ENCODE measurements around the gene FRMD4A.

FRMD4A gene

DNA sequence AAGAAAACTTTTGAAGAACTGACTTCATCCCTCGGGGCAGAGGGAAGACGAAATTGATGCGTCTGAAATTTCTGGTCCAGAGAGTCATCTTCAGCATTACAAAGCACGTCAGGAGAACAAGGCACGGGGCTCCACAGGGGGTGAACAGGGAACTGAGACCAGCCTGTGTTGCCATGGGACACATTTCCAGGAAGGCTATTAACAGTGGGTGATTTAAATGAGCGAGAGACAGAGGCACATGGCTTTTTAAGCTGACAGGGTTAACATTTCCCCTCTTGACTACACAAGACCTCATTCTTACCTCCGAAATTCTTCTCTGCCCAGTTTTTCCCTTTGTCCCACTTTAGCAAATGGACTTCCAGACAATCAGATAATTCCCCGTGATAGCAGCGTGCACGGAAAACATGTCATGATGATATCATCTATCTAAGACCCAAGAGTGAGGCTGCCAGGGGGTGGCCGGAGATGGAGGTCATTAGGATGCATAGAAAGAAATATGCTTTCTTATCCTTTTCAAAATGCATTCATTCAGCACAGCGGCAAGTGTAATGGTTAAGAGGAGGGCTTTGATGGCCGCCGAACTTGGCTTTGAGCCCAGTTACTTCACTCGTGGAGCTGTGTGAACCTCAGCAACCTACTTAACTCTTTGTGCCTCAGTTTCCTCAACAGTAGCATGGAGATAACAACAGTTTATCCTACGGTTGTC, 496.0 kb downstream of the FRMD4A start:
- DNase-seq (ENCODE audit: low read depth in 1 of 2, low spot score in 1 of 2), result no peak
- H3K27ac ChIP-seq (replicated peaks), result no peak overlapping the region
- no peak overlapping the region for H3K4me3 ChIP-seq (replicated peaks; ENCODE audit: insufficient read depth, low read length)
- TF ChIP-seq, protein P1, sequence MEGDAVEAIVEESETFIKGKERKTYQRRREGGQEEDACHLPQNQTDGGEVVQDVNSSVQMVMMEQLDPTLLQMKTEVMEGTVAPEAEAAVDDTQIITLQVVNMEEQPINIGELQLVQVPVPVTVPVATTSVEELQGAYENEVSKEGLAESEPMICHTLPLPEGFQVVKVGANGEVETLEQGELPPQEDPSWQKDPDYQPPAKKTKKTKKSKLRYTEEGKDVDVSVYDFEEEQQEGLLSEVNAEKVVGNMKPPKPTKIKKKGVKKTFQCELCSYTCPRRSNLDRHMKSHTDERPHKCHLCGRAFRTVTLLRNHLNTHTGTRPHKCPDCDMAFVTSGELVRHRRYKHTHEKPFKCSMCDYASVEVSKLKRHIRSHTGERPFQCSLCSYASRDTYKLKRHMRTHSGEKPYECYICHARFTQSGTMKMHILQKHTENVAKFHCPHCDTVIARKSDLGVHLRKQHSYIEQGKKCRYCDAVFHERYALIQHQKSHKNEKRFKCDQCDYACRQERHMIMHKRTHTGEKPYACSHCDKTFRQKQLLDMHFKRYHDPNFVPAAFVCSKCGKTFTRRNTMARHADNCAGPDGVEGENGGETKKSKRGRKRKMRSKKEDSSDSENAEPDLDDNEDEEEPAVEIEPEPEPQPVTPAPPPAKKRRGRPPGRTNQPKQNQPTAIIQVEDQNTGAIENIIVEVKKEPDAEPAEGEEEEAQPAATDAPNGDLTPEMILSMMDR (IDR thresholded peaks at IDR 0.05; ENCODE audit: insufficient read depth, low read length), result no peak
- TF ChIP-seq, protein P2, sequence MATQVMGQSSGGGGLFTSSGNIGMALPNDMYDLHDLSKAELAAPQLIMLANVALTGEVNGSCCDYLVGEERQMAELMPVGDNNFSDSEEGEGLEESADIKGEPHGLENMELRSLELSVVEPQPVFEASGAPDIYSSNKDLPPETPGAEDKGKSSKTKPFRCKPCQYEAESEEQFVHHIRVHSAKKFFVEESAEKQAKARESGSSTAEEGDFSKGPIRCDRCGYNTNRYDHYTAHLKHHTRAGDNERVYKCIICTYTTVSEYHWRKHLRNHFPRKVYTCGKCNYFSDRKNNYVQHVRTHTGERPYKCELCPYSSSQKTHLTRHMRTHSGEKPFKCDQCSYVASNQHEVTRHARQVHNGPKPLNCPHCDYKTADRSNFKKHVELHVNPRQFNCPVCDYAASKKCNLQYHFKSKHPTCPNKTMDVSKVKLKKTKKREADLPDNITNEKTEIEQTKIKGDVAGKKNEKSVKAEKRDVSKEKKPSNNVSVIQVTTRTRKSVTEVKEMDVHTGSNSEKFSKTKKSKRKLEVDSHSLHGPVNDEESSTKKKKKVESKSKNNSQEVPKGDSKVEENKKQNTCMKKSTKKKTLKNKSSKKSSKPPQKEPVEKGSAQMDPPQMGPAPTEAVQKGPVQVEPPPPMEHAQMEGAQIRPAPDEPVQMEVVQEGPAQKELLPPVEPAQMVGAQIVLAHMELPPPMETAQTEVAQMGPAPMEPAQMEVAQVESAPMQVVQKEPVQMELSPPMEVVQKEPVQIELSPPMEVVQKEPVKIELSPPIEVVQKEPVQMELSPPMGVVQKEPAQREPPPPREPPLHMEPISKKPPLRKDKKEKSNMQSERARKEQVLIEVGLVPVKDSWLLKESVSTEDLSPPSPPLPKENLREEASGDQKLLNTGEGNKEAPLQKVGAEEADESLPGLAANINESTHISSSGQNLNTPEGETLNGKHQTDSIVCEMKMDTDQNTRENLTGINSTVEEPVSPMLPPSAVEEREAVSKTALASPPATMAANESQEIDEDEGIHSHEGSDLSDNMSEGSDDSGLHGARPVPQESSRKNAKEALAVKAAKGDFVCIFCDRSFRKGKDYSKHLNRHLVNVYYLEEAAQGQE (IDR thresholded peaks at IDR 0.05; ENCODE audit: insufficient replicate concordance, low read depth), result no peak
- TF ChIP-seq POLR2AphosphoS5 (IDR thresholded peaks at IDR 0.05; ENCODE audit: low read depth), result no peak
- no peak for TF ChIP-seq GABPA (IDR thresholded peaks at IDR 0.05; ENCODE audit: low read depth)
- TF ChIP-seq SPI1 (IDR thresholded peaks at IDR 0.05; ENCODE audit: borderline replicate concordance, low read depth), result no peak
- no peaks in the 10 kb centered on the region for H3K27me3 ChIP-seq (ENCODE audit: insufficient read depth, poor library complexity, severe bottlenecking)

DNA sequence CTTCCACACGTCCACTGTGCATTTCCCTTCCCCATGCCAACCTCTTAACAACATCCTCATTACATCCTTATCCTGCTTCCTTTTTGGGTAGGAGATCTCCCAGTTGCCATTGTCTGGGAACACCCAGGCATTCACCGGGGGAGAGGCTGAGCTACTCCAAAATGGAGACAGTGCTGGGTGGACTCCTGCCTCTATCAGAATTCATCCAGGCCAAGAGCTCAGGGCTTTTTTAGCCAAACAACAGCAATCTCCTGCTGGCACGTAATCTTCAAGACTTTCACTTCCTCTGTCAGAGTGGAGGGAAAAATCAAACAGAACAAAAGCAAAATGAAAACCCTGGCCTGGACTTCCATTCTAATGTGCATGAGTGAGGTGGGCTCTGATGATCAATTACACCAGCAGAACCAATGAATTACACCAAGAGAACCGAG, 499.0 kb downstream of the FRMD4A start:
- Histone ChIP-seq H3K4me3 (replicated peaks; ENCODE audit: insufficient read depth, low read length) (no peak overlapping the region), H3K27ac (replicated peaks) (no peak overlapping the region), H3K27me3 (ENCODE audit: insufficient read depth, poor library complexity, severe bottlenecking) (no peaks in the 10 kb centered on the region)
- TF ChIP-seq, protein P2 (IDR thresholded peaks at IDR 0.05; ENCODE audit: insufficient replicate concordance, low read depth), result no peak
- no peak for TF ChIP-seq POLR2AphosphoS5 (IDR thresholded peaks at IDR 0.05; ENCODE audit: low read depth)
- TF ChIP-seq, protein P1 (IDR thresholded peaks at IDR 0.05; ENCODE audit: insufficient read depth, low read length), result no peak
- TF ChIP-seq GABPA (IDR thresholded peaks at IDR 0.05; ENCODE audit: low read depth), result no peak
- TF ChIP-seq SPI1 (IDR thresholded peaks at IDR 0.05; ENCODE audit: borderline replicate concordance, low read depth), result no peak
- DNase-seq (ENCODE audit: low read depth in 1 of 2, low spot score in 1 of 2), result peak in 1 of 2 experiments; percentile 11

DNA sequence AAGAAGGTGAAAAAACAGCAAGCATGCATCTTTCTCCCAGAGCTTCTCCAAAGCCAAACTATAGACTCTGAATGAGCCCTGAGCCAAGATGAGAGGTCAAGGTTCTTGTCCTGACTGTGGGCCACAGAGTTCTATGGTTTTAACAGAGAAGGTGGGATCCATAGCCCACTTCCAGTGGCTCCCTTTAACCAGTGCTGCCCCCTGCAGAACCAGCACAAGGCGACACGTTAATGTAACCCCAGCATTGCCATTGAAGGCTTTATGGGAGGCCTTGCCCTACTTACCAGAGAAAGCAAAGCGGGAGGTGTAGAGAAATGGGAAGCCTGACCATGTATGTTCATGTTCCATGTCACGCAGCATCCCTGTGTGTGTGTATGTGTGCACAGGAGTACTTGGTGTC, 500.3 kb downstream of the FRMD4A start:
- H3K27me3 ChIP-seq (ENCODE audit: insufficient read depth, poor library complexity, severe bottlenecking), result no peaks in the 10 kb centered on the region
- H3K4me3 ChIP-seq (replicated peaks; ENCODE audit: insufficient read depth, low read length), result no peak overlapping the region
- no peak overlapping the region for H3K27ac ChIP-seq (replicated peaks)
- no peak for DNase-seq (ENCODE audit: low read depth in 1 of 2, low spot score in 1 of 2)
- TF ChIP-seq SPI1 (IDR thresholded peaks at IDR 0.05; ENCODE audit: borderline replicate concordance, low read depth), result no peak
- no peak for TF ChIP-seq POLR2AphosphoS5 (IDR thresholded peaks at IDR 0.05; ENCODE audit: low read depth)
- TF ChIP-seq, protein P1 (IDR thresholded peaks at IDR 0.05; ENCODE audit: insufficient read depth, low read length), result no peak

DNA sequence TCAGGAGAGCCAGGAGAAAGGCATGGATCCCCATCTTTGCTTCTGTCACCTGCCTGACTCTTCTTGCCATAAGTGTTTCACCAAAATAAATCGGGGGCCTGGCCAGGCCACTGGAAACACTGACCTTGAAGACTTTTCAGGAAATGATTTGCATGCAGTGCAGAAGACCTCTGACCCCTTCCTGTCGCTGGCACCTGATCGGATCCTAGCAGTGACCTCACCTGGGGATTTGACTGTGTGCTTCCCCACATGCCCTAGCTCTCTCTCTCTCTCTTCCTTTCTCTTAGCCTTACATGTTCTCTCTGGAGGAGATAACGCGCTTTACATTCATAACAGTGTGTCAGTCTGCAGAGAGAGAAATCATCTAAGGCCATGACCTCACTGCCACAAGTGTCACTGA, 500.9 kb downstream of the FRMD4A start:
- TF ChIP-seq SPI1 (IDR thresholded peaks at IDR 0.05; ENCODE audit: borderline replicate concordance, low read depth), result no peak
- no peak for TF ChIP-seq POLR2AphosphoS5 (IDR thresholded peaks at IDR 0.05; ENCODE audit: low read depth)
- TF ChIP-seq, protein P1 (IDR thresholded peaks at IDR 0.05; ENCODE audit: insufficient read depth, low read length), result no peak
- TF ChIP-seq GABPA (IDR thresholded peaks at IDR 0.05; ENCODE audit: low read depth), result no peak
- TF ChIP-seq, protein P2 (IDR thresholded peaks at IDR 0.05; ENCODE audit: insufficient replicate concordance, low read depth), result no peak
- Histone ChIP-seq H3K27me3 (ENCODE audit: insufficient read depth, poor library complexity, severe bottlenecking) (no peaks in the 10 kb centered on the region), H3K27ac (replicated peaks) (no peak overlapping the region), H3K4me3 (replicated peaks; ENCODE audit: insufficient read depth, low read length) (no peak overlapping the region)
- DNase-seq (ENCODE audit: low read depth in 1 of 2, low spot score in 1 of 2), result no peak

Data from HL-60 (cell line).